Activated CD4-positive, alpha-beta T cell treated with anti-CD3 and anti-CD28 coated beads, Interleukin-2, amount 50 U/mL, for 4 hours (primary cell): ENCODE results near the gene KCND2.

ENCODE experiments used
- DNase-seq, 2 experiments: peaks; one replicate each; pipeline ENCODE4 v3.0.0-alpha.2; 2020

KCND2 gene

DNA sequence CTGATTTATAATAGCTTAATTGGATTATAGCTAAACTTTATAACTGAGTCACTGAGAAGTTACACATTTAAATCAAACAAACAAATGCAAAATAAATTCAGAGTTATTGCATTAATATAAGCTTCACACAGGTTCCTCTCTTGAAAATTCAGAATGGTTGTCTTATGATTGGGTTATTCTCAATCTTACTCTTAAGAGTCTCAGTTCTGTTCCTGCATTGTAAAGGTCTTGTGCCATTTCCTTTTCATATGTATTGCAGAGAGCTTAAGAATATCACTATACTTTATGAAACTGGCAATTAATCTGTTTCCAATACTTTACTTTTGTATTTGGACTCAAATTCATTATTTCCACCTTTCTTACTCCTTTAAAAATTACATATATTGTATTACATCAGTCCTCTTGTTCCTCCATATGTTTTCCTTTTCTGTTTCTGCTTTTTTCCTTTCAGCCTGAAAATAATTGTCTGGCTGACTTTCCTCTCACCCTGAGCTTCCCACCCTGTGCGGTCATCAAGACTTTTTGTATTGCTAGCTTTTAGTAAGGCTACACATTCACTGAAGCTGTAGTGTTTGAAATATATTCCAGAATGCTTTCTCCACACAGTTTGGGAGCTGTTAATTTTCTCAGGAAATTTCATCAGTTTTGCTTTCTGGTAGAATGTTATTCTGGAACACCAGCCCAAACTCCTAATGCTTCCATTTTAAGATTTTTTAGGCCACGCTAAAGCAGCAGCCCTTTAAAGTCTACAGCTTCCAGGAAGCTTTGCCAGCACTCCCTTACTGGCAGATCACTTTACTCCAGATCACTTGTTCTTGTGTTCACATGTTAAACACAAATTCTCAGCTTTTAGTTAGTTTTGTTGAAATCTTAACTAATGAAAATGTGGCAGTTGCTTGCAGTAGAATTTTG lies 139.4 kb downstream of the KCND2 start:
- DNase-seq, result no peak

DNA sequence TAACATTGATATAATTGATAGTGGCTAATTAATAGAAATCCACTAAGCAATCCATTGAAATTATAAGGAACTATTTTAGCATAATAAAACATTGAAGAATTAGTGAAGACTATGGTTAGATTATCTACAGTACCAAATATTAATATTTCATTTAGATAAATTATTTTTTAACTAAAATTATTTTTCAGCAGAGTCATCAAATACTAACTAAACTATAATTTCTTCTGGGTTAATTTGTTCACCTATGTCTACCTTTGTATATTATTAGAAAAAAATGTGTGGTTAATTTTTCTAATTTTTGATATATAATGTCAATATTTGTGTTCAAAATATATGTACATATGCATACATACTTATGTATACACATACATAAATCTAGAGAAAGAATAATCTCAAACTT lies 140.2 kb downstream of the KCND2 start:
- no peak for DNase-seq

DNA sequence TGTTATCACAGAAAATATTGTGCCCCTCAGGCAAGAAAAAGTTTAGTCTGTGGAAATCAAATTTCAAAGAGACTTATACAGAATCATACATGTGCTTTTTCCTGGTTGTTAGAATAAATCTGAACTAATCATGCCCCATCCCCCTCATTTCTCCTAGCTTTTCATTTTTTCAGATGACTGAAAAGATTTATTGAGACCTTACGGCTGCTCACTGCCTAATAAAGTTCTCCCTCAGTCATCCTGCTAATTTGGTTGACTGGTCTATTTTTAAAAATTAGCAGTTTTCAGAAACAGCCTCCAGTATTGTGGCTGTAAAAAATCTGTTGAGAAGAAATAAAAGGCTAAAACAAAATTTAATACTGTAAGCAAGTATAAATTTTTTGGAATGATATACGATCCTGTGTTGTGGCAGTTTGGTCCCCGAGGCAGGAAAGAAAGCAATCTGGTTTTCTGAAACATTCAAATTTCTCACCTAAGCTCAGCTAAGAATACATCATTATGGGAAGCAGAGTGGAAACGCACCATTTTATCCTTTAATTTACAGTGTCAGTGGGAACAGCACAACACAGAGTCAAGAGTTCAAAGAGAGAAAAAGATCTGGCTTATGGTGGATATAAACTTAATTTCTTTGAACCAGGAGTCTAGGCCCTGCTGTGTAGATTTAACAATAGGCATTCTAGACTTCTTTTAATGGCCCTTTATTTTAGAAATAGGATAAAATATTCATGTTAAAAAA lies 144.4 kb downstream of the KCND2 start:
- no peak for DNase-seq

DNA sequence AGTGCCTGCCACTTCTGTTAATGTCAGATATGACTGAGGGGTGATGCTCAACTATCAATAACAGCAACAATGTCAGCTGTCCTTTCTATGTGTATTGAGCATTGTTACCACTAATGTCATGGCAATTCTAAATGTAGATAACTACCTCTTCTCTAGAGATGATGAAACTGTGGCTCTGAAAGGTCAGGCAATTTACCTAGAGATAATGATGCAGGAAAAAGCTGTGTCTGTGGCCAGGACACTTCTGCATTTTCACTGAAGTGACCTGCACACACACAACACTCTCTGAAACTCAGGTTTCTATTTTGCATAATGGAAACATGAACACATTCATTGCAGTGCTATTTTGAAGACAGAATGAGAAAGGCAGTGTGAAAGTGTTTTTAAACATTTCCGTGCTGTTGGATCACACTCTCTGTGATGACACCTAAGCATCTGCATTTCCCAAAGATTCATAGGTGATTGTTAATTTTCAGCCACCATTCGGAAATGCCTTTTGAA lies 148.2 kb downstream of the KCND2 start:
- no peak for DNase-seq

DNA sequence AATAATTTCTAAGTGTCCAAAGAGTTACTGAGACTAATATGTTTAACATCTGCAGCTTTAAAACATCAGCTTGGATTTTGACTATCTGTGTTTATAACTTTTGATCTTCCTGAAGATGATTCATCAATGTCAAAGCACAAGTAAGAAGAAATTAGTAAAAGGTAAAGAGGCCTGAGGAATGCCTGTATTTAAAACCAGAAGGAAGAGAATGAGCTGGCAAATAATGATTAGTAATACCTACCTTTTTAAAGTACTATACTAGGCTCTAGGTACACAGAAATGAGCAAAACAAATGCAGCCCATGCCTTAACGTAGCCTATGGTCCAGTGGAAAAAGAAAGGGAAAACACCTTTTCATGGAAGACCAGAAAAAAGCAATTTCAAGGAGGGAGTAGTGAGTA lies 158.0 kb downstream of the KCND2 start:
- DNase-seq, result no peak

DNA sequence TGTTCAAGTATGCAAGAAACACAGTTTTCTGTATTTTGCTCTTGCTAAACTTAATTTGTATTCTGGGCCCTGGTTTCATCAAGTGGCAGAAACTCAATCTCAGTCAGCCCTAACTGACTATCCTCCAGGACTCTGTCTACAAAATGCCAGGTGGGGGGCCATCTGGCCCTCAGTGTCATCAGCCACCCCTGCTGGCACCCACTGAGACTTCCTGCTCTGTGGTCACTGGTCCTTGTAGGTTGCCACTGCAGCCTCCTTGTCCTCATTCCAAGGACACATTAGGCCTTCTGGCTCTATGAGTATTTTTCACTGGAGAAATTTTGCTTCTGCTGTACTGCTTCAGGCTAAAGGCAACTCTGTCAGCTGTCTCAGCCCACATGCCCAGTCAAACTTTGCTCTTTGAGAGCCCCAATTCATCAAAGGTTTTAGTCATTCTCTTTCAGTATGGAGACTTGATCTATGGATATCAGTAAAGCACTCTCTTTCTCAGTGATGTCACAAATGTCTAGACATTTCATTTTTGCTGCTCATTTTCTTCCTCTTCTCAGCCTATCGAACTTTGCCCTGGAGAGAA lies 163.6 kb downstream of the KCND2 start:
- no peak for DNase-seq

DNA sequence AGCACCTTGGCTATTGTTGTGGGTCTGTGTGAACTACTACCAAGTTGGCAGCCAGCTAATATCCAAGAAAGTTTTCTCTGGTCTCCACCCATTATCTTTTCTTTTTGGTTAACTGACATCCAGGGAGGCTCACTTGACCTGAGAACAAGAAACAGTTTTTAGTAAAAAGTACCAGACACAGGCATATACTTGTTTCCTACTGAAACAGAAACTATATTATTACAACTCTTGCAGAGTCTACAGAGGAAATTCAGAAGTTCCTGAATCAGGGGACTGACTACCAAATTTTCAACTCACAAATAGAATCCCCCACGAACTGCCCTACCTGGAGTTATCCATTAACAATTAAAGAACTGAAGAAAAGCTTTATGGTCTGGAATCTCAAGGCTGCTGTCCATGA lies 168.9 kb downstream of the KCND2 start:
- no peak for DNase-seq

DNA sequence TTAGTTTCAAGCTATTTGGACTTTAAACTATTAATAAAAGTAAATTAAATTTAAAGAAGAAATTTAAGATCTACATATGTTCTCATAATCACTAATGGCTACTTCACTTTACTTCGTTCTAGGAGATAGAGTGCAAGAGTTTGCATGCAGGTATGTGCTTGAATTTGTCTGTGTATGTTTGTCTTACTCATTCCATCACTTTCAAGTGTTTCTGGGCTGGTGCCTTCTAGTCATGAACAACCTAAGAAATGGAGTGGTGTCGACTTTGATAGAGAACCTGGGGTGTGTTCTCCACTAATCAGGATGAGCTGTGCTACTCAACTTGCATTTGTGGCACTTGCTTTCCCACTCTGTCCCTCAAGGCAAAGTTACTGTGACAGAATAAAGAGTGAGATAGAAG lies 169.9 kb downstream of the KCND2 start:
- no peak for DNase-seq

DNA sequence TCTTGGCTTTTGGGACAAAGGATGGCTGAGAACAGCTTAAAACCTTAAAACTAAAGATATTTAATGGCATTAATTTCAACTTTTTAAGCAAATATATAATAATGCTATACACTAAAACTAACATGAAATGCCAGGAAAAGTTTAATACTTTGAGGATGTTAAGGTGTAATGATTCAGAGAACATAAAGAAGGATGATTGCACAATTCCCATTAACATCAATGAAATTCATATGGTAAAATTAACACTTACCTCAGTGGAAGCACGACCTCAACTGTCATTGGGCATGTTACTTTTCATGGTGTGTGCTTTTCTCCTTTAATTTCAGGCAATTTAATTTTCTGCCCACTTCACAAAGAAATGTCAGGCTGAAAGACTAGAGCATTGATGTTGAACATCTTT lies 171.7 kb downstream of the KCND2 start:
- DNase-seq, result no peak

DNA sequence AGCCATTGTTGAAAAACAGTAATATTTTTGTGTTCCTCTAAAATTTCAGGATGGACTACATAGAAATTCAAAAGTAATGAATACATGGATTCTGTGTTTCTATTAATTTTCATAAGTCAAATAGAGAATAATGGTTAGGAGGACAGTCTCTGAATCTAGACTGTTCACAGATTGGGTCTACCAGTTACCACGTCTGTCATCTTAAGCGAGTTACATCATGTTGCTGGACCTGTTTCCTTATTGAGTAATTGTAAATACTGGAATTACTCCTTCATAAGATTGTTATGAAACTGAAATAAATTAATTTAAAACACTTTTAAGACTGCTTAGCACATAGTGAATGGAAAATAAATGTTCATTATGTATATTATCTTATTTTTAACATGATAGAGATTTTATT lies 172.3 kb downstream of the KCND2 start:
- DNase-seq, result no peak

DNA sequence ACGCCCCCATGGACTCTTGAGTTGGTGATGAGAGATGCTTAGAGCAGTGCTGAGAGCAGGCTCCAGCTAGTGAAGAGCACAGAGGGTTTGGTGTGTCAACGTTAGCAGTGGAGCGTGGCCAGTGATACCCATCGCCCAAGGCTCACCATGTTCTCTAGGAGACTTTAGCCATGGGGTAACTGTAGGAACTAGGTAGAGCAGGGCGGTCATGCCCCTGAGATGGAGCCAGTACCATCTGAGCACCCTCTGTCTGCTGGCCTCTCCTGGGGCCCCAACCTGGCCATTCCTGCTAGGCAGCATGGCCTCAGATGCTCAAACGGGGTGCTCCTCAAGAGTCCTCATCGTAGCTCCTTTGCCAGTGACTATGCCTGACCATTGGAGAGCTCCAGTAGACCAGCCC lies 179.7 kb downstream of the KCND2 start:
- DNase-seq, result no peak

DNA sequence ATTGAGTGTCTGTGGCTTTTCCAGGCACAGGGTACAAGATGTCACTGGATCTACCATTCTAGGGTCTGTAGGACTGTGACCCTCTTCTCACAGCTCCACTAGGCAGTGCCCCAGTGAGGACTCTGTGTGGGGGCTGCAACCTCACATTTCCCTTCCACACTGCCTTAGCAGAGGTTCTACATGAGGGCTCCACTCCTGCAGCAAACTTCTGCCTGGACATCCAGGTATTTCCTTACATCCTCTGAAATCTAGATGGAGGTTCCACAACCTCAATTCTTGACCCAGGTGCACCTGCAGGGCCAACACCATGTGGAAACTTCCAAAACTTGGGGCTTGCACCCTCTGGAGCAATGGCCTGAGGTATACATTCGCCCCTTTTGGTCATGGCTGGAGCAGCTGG lies 183.7 kb downstream of the KCND2 start:
- no peak for DNase-seq

DNA sequence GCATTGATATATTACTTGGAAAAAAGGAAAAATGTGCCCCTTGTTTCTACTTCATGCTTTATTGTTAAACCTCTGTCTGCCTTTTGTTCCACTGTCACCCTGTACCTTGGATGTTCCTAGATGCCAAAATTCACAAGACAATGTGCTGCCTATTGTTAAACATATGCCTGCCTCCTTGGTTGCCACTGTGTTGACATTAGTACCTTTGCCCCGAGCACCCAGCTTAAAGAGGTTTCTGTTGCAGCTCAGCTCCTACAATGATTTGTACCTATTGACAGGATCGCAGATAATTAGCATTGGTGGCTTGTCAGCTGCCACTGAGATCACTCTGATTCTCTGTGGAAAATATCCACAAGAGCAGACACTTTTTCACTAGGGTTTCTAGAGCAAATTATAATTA lies 188.0 kb downstream of the KCND2 start:
- DNase-seq, result no peak

DNA sequence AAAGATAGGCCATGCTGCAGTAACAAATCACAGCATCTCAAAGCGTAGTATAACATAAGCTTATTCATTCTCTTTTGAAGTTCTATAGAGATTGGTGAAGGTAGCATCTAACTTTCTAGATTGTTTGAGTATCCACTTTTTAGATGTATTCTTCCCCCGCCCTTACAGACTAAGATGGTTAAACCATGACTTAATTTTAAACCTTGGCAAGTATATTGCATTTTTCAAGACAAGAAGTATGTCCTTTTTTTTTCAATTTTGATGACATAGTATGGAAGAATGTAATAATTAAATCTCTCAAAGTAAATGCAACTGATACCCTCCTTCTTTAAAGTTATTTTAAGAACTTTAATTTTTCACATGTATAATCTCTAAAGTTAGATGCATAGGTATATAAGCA lies 190.0 kb downstream of the KCND2 start:
- DNase-seq, result no peak

DNA sequence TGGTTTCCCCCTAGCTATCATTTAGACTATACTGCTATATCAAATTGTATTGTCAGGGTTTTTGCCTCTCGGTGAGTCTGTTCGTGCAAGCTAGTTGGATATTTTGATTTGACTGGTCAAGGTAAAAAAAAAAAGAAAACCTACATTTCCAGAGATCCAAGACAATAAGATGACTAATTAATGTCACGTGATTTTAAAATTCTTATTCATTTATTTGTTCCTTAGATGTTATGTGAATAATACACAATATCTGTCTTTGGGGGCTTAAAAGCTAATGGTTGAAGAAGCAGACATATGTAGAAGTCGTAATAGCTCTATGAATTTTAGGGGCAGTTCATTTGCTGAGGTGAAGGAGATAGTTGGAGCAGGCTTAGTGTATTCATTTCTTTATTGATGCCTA lies 191.1 kb downstream of the KCND2 start:
- no peak for DNase-seq

DNA sequence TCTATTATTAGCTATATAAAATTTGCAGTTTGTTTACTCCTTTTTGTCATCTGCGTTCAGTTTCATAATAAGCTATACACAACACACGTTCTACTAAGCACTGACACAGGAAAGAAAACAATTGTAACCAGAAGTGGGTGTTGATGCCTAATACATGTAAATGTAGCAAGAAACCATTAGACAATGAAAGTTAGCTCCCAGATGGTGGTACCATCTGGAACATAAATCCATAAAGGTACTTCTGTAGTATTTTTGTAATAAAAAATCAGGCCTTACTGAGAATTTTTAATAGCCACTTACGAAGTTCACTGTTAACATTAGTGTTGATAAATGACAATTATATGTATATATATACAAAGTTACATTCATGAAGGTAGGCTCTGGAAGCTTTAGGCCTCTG lies 194.7 kb downstream of the KCND2 start:
- no peak for DNase-seq

DNA sequence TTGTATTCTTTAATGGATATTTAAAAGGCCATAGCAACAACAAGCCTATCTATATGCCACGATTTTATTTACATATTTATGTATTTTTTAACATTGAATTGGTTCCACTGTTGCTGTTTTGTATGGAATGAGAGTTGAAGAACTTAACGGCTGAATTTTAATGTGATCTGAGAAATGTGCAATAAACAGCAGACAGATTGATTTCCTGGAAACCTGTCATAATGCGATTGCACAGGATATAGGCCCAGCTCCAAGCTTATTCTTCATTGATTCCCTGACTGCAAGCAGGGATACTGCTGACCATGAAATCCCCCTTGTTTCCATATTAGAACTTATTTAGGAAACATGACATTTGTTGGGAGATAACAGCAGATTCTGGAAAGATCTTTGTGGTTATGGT lies 195.6 kb downstream of the KCND2 start:
- DNase-seq, result no peak

DNA sequence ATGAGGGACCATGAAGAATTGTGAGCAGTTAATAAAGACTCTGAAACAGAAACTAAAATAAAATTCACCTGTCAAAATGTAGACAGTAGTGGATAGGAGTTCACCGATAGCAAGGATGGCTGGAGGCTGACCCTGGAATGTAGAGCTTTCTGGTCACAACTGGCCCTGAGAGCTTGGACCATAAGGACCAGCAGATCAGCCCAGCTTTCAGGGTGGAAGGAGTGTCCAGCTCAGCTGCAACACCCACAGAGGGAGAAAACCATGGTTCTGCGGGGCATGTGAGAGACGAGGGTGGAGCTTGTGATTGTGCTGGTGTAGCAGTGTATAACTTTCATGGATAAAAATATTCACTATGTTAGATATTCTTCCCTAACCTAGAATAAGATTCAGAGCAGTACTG lies 199.9 kb downstream of the KCND2 start:
- DNase-seq, result no peak

DNA sequence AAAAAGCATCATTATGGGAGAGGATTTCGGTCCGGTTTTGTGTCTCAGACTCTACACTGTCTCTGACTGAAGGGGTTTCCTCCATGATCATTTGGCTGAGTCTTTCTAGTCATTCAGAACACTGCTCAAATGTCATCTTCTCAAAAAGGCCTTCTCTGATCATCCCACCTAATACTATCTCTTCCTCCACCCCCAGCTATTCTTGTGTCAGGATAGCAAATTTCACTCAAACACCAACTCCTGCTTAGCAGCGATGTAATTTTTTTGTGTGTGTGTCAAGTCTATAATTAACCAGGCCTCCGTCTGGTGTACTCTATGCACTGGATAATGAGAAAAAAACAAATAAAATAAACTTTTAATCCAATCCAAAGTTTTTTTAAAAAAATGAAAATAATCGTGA lies 200.4 kb downstream of the KCND2 start:
- DNase-seq, result no peak

DNA sequence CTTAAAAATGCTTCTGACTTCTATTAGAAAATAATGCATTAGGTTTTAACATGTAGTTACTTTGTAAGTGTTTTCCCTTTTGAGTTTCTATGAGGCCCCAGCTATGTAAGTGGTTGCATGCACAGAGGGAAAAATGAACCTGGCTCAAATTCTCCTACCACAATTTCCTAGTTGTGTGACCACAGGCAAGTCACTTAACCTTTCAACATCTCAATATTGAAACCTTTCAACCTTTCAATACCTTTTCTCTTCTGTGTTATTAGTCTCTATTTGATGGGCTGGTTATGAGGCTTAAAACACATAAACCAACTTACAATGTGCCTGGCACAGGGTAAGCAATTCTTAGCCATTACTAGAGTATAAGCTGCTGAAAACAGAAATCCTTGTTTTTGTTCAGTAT lies 203.0 kb downstream of the KCND2 start:
- DNase-seq, result no peak

DNA sequence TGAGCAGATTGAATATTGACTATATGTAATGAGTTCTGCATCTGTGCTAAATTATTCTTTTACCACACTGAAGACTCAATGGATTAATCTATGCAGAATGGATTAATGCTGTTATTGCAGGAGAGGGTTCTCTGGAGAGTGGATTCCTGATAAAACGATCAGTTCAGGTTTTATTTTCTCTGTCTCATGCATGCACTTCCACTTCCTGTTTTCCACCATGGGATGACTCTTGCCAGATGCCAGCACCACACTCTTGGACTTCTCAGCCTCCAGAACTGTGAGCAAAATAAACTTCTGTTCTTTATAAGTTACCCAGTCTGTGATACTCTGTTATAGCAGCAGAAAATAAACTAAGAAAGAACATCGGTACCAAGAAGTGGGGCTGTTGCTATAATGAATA lies 207.5 kb downstream of the KCND2 start:
- DNase-seq, result no peak

DNA sequence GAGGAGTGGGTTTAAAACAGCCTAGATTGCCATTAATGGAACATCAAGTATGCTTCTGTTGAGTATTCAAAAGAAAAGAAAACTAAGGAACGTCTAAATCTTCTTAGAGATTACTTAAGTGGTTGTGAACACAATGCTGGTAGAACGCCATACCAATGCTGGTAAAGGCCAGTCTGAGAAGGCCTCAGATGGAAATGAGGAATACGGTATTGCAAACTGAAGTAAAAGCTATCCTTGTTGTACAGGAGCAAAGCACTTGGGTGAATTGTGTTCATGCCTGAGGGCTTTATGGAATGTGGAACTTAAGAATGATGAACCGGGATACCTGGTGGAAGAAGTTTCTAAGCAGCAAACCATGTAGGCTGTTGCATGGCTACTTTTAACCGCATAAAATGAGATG lies 208.0 kb downstream of the KCND2 start:
- DNase-seq, result no peak

DNA sequence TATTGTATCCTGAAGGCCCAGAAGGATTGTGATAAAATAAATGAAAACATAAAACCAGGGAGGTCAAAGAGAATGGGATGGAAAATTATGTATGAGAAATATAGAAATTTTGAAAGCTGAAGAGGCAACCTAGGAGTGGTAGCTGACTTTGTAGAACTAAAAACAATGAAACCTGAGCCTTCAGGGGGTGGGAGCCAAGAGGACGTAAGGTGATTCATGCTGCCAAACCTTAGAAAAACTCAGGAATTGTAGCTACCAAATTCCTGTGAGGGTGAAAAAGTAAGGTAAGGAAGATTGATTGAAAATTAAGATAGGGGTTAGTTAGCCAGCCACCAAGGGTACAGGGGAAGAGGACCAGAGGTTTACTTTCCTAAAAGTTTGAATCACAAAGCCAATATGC lies 213.2 kb downstream of the KCND2 start:
- no peak for DNase-seq

DNA sequence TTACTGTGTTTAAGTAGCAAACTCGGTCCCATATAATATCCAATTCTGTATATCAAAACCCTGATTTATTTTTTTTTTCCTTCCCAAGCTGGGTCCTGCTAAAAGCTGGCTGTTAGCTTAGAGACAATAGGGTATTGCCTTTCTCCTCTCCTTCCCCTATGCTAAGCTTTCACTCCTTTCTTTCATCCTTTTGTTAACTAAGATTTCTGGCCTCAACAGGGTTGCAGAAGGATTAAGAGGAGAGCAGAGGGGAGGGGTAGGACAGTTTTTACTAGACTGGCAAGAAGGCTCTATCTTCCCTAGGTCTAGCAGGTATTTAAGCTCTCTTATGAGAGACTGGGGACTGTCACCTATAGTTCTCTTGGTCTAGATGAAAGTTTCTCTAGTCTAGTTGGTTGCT lies 229.2 kb downstream of the KCND2 start:
- no peak for DNase-seq
